Body of pancreas (tissue), 4 donors: ENCODE measurements around the gene MRPL40.

Experiments used
- CTCF ChIP-seq, 7 experiments: fragments of 450-650 bp in 4 of 7; fragments of 200-600 bp in 3 of 7; sonication (generic) in 3 of 7; IDR thresholded peaks; one replicate each; pipeline ENCODE4 v1.5.1; 2016 to 2019; ENCODE audit warnings: antibody characterized with exemption in 7 of 7
- POLR2A ChIP-seq, 3 donors: fragments of 450-650 bp; IDR thresholded peaks; one replicate each; pipeline ENCODE4 v1.6.1; 2016; ENCODE audit warnings: antibody characterized with exemption in 3 of 3, mild to moderate bottlenecking in 2 of 3

DNA sequence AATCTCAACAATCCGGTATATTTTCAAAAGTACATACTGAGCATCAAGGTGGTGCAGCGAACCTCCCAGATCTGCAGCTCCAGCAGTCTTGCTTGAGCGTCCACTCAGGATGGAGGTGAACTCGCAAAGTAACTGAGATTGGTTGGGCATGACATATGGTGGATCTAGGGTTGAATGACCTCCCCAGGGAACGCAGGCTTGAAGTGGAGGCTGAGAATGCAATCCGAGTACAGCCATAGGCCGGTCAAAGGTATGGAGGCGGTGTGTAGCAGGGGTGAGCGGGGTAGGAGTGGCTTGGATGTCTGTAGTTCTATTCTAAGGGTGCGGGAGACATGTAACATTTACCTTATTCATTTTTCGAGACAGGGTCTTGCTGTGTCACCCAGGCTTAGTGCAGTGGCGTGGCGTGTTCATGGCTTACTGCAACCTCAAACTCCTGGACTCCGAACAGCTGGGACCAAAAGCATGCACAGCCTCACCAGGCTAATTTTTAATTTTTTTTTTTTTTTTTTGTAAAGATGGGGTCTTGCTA lies 15.8 kb downstream of the MRPL40 start:
- TF ChIP-seq POLR2A (IDR thresholded peaks at IDR 0.05) (no peak), CTCF (IDR thresholded peaks at IDR 0.05) (no peak)
